ENCODE results near the gene SLC30A4. TPM values are rescaled to one million over a fixed set of nuclear protein-coding genes. Genes with fewer than 3 reads are reported as not detected.

The SLC30A4 gene
- total RNA-seq = 4.4 and 6.7 TPM in 2 replicates

GRCh38 chr15:45522328-45523165 is at the start of gene SLC30A4:
SLC30A4 (minus strand) TSS chr15:45522755; CDS start chr15:45522354, 401 bp downstream.

Other genes with a start within 250 kb of the SLC30A4 start
- 2.1 and 3.2 TPM in 2 replicates for gene GATM, start 144.2 kb downstream of the SLC30A4 start, total RNA-seq
- gene BLOC1S6, start 64.6 kb upstream of the SLC30A4 start, total RNA-seq = 21.9 and 25.1 TPM in 2 replicates
- 75.3 and 83.9 TPM in 2 replicates for gene SQOR, start 112.3 kb upstream of the SLC30A4 start, total RNA-seq